ENCODE data around the gene FAM161B. TPM values are rescaled to one million over a fixed set of nuclear protein-coding genes. Genes with fewer than 3 reads are reported as not detected.

FAM161B gene
- total and polyA plus RNA-seq, 2 of the 13 experiments (the other 11 are each of a cell fraction or from before 2014, with no cell fraction given), result 1.6 to 2.0 TPM

DNA sequence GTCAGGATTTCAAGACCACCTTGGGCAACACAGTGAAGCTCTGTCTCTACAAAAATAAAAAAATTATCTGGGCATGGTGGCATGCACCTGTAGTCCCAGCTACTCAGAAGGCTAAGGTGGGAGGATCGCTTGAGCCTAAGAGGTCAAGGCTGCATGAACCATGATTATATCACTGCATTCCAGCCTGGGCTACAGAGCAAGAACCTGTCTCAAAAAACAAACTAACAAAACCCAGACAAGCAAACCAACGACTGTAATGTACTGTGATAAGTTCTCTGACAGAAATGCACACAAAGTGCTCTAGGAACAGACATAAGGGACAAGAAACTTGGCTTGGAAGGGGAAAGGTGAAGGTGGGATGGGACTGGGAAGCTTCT, 46.8 kb upstream of the FAM161B start (continued):
- TF ChIP-seq, protein P1, sequence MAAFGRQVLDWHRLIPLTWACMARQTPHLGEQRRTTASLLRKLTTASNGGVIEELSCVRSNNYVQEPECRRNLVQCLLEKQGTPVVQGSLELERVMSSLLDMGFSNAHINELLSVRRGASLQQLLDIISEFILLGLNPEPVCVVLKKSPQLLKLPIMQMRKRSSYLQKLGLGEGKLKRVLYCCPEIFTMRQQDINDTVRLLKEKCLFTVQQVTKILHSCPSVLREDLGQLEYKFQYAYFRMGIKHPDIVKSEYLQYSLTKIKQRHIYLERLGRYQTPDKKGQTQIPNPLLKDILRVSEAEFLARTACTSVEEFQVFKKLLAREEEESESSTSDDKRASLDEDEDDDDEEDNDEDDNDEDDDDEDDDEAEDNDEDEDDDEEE (CRISPR knock-in tag; IDR thresholded peaks at IDR 0.05), result no peak
- TF ChIP-seq JUND (CRISPR knock-in tag; IDR thresholded peaks at IDR 0.05), result 0 out of 2 replicates have a peak, but pooled peaks have one; percentile 33
- TF ChIP-seq SCMH1 (CRISPR knock-in tag; IDR thresholded peaks at IDR 0.05; ENCODE audit: borderline replicate concordance), result no peak
- no peak for TF ChIP-seq SIN3A (IDR thresholded peaks at IDR 0.05; ENCODE audit: borderline replicate concordance, low read depth, low read length)
- TF ChIP-seq, protein P2, sequence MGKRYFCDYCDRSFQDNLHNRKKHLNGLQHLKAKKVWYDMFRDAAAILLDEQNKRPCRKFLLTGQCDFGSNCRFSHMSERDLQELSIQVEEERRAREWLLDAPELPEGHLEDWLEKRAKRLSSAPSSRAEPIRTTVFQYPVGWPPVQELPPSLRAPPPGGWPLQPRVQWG (CRISPR knock-in tag; IDR thresholded peaks at IDR 0.05; ENCODE audit: borderline replicate concordance, low read depth), result no peak
- TF ChIP-seq SP5 (CRISPR knock-in tag; IDR thresholded peaks at IDR 0.05; ENCODE audit: borderline replicate concordance, low read depth), result peak; percentile 89
- no peak for TF ChIP-seq ZNF761 (CRISPR knock-in tag; conservative IDR thresholded peaks at IDR 0.05)
- TF ChIP-seq SMYD3 (CRISPR knock-in tag; IDR thresholded peaks at IDR 0.05), result no peak
- TF ChIP-seq MTA3 (CRISPR knock-in tag; IDR thresholded peaks at IDR 0.05), result no peak
- no peak for TF ChIP-seq ZNF235 (CRISPR knock-in tag; IDR thresholded peaks at IDR 0.05; ENCODE audit: borderline replicate concordance)
- TF ChIP-seq, protein P3, sequence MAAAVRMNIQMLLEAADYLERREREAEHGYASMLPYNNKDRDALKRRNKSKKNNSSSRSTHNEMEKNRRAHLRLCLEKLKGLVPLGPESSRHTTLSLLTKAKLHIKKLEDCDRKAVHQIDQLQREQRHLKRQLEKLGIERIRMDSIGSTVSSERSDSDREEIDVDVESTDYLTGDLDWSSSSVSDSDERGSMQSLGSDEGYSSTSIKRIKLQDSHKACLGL (CRISPR knock-in tag; IDR thresholded peaks at IDR 0.05), result no peak
- TF ChIP-seq ZFP41 (CRISPR knock-in tag; IDR thresholded peaks at IDR 0.05; ENCODE audit: borderline replicate concordance), result no peak
- TF ChIP-seq ZNF101 (CRISPR knock-in tag; IDR thresholded peaks at IDR 0.05; ENCODE audit: borderline replicate concordance, low read depth), result no peak
- TF ChIP-seq HOXA9 (CRISPR knock-in tag; IDR thresholded peaks at IDR 0.05; ENCODE audit: borderline replicate concordance), result no peak
- TF ChIP-seq ZNF720 (CRISPR knock-in tag; IDR thresholded peaks at IDR 0.05), result no peak
- TF ChIP-seq, protein P4, sequence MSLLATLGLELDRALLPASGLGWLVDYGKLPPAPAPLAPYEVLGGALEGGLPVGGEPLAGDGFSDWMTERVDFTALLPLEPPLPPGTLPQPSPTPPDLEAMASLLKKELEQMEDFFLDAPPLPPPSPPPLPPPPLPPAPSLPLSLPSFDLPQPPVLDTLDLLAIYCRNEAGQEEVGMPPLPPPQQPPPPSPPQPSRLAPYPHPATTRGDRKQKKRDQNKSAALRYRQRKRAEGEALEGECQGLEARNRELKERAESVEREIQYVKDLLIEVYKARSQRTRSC (CRISPR knock-in tag; IDR thresholded peaks at IDR 0.05; ENCODE audit: low read depth), result no peak
- TF ChIP-seq, protein P5, sequence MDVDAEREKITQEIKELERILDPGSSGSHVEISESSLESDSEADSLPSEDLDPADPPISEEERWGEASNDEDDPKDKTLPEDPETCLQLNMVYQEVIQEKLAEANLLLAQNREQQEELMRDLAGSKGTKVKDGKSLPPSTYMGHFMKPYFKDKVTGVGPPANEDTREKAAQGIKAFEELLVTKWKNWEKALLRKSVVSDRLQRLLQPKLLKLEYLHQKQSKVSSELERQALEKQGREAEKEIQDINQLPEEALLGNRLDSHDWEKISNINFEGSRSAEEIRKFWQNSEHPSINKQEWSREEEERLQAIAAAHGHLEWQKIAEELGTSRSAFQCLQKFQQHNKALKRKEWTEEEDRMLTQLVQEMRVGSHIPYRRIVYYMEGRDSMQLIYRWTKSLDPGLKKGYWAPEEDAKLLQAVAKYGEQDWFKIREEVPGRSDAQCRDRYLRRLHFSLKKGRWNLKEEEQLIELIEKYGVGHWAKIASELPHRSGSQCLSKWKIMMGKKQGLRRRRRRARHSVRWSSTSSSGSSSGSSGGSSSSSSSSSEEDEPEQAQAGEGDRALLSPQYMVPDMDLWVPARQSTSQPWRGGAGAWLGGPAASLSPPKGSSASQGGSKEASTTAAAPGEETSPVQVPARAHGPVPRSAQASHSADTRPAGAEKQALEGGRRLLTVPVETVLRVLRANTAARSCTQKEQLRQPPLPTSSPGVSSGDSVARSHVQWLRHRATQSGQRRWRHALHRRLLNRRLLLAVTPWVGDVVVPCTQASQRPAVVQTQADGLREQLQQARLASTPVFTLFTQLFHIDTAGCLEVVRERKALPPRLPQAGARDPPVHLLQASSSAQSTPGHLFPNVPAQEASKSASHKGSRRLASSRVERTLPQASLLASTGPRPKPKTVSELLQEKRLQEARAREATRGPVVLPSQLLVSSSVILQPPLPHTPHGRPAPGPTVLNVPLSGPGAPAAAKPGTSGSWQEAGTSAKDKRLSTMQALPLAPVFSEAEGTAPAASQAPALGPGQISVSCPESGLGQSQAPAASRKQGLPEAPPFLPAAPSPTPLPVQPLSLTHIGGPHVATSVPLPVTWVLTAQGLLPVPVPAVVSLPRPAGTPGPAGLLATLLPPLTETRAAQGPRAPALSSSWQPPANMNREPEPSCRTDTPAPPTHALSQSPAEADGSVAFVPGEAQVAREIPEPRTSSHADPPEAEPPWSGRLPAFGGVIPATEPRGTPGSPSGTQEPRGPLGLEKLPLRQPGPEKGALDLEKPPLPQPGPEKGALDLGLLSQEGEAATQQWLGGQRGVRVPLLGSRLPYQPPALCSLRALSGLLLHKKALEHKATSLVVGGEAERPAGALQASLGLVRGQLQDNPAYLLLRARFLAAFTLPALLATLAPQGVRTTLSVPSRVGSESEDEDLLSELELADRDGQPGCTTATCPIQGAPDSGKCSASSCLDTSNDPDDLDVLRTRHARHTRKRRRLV (CRISPR knock-in tag; IDR thresholded peaks at IDR 0.05), result no peak
- no peak for TF ChIP-seq ZNF713 (CRISPR knock-in tag; IDR thresholded peaks at IDR 0.05)
- no peak for TF ChIP-seq ELF4 (CRISPR knock-in tag; IDR thresholded peaks at IDR 0.05; ENCODE audit: borderline replicate concordance)
- peak; percentile 28; the same call in 1 of the 2 replicates for TF ChIP-seq ARNTL (CRISPR knock-in tag; IDR thresholded peaks at IDR 0.05)
- peak; percentile 74 for TF ChIP-seq SALL1 (CRISPR knock-in tag; IDR thresholded peaks at IDR 0.05)
- peak; percentile 64; the same call in 1 of the 2 replicates for TF ChIP-seq SNAPC2 (CRISPR knock-in tag; IDR thresholded peaks at IDR 0.05)

Data from HepG2 (cell line).